HG03045 (cell line): Measurements from ENCODE around the gene KNDC1.
"Not testable (repeated sequence)": the region's sequence is repeated elsewhere in the genome, so short reads cannot be mapped to it uniquely, and the experiment has no call there.

ENCODE experiments used
- ATAC-seq: cut with Tn5 transposase; IDR thresholded peaks from one replicate; pipeline ENCODE4 v1.9.1; 2021; ENCODE audit warnings: mild to moderate bottlenecking, moderate library complexity; ENCODE audit not compliant: unreplicated experiment

Gene KNDC1

DNA sequence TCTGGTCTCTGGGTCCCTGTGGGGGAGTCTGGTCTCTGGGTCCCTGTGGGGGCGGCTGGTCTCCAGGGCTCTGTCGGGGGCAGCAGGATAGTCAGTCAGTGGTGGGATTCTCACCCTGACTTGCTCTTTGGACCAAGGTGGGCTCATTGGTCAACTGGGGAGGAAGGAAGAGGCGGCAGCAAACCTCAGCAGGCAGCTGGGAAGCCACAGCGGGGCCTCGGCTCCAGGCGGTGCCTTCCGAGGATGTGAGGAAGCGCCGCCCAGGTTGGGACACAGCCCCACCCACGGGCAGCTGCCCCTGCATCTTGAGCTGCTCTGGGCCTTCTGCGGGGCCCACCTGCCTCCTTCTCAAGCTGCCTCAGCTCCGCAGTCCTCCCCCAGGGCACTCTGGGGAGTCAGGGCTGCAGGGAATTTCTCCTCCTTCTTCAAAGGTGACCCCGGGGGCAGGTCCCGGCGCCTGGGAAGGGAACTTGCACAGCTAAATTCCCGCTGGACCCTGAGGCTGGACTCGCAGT, 20.4 kb upstream of the KNDC1 start:
- ATAC-seq = no peak

DNA sequence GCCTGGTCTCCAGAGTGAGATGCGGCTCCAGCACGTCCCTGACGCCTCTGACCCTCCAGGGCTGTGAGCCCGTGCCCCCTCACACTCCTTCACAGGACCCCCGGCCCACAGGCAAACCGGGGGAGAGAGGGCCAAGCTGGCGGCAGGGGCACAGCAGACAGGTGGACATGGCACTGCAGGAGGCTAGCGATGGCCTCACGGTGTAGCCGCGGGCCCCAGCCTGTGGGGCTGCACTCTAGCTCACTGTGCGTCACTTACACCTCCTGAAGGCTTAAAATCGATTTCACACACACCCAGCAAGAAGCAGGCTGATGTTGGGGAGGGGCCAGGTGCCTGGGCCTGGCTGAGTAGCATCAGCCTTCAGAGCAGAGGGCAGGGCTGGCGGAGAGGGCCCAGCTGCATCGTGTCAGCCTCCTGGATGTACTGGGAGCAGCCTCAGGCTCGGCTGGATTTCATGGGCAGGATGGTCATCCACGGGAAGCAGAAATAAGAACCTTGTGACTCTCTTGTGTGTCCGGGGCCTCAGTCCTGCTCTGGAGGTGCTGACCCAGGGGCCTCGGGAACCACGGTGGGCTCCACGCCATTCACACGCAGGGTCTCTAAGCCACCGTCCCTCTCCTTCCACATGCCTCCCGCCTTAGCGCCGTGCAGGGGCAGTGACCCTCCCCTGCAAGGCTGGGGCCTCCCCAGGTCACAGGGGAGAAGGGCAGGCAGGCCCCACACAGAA, 19.4 kb upstream of the KNDC1 start:
- ATAC-seq = no peak

DNA sequence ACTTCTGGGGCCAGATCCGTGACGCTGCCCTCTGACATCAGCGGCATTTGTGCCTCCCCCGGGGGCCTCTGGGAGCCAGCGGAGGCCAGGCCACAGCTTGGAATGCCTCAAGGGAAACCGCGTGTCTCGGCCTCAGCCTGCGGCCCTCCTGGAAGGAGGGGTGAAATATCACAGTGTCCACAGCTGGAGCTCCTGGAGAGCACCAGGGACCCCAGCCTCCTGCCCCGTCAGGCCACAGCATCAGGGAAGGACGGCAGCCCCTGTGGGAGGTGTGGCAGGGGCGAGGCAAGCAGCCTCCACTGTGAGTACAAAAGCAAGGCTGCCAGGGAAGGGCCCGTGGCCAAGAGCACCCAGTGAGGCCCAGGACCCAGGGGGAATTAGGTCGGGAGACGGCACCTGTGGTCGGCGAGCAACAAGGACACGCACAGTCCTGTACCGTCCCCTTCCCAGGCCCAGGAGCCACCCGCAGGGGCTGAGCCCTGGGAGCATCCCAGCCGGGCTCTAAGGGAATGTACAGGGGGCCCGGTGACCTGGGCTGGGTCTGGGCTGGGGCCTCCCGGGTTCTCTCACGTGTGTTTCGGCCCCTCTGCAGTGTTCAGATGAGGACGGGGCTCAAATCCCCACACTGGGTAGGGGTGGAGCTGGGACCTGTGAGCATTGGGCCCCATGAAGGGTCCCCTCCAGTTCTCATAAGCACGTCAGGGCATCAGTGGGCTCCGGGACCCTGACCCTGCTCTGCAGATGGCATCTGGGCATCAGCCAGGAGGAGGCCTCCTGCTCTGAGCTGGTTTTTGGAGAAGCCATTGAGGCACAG, 18.7 kb upstream of the KNDC1 start:
- ATAC-seq = no peak

DNA sequence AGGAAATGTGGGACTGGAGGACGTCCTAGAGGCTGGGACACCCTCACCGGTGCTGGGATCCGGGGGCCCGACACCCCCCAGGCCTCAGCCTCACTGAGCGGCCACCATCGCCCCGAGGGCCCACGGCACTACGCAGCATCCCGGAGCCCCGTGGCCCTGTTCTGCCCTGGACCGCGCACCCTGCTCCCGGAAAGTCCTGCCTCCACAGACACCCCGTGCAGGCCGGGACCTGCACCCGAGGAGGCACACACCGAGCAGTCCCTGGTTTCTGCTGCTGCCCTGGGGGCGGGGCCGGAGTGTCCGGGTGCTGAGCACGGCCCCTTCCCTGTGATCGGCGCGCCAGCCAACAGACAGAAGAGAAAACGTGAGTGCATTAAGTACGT, 18.1 kb upstream of the KNDC1 start:
- no peak for ATAC-seq

DNA sequence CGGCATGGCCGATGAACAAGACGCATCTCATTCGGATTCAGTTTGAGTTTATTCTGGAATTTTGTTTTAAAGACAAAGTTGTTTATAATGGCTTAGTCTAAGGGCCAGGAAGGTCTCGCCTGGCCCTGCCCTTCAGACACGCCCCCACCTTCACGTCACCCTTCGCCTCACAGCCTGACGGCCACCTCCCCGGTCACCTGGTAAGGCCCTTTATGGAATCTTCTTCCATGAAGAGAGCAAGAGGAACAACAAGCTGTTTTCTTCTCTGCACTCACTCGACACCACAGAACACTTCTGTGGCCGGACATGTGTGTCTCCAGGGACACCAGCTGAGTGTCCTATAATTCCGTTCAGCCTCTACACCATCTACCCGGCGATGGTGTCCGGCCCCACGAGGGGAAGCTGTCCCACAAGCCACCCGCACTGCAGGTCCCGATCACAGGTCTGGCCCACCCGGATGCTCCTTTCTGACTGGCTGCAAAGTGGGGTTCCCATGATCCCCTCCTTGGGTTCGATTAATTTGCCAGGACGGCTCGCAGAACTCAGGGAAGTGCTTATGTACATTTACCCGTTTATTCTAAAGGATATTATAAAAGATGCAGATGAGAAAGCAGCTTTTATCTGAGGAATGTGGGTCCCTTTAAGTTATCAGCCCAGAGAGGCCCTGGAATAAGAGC, 17.4 kb upstream of the KNDC1 start:
- ATAC-seq = no peak

DNA sequence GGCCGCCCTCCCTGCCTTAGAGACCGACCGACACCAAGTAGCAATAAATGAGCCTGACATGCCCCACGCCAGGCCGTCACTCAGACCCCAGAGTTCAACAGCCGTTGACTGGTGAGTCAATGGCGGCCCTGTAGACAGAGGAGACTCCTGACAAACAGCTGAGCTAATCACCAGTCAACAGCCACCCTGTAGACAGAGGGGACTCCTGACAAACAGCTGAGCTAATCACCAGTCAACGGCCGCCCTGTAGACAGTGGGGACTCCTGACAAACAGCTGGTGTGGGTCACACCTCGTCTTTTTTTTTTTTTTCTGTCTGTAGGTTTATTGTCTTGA, 16.9 kb upstream of the KNDC1 start:
- no peak for ATAC-seq

DNA sequence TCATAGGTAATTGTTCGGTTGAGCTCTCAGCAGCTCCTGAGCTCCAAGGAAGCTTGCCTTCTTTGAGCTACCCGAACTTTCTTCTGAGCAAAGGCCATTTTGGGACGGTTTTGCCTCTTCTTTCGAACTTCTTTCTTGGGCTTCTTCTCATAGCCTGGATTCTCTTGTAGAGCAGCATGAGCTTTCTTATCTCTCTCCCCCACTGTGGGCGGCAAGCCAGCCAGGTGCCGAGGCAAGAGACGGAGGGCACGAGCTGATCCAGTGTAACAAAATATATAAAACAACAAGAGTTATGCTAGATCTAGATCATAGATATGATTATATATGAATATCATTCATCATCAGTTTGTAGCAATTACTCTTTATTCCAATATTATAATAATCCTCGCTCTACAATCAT, 16.5 kb upstream of the KNDC1 start:
- no peak for ATAC-seq

DNA sequence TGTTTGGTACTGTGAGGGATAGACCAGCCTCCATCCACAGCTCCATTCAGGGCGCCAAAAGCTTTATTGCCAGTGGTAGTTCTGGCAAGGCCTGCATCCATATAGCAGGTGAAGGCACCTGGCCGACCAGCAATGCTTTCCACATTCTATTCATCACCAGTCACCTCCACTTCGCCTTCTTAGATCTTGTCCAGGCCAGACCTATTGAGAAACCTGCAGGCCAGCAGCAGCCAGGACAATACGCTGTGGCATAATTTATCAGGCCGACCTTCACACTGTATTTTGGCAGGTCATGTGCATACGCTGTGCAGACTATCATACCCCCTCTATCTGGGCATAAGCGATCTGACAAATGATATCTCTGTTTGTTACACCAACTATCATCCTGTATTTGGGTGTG, 15.2 kb upstream of the KNDC1 start:
- ATAC-seq = no peak

DNA sequence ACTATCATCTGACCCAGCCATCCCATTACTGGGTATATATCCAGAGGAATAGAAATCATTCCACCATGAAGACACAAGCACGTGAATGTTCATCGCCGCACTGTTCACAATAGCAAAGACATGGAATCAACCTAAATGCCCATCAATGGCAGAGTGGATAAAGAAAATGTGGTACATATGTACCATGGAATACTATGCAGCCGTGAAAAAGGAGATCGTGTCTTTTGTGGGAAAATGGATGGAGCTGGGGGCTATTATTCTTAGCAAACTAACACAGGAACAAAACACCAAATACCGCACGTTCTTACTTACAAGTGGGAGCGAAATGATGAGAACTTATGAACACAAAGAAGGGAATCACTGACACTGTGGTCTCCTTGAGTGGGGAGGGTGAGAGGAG, 9.8 kb upstream of the KNDC1 start:
- ATAC-seq = no peak

DNA sequence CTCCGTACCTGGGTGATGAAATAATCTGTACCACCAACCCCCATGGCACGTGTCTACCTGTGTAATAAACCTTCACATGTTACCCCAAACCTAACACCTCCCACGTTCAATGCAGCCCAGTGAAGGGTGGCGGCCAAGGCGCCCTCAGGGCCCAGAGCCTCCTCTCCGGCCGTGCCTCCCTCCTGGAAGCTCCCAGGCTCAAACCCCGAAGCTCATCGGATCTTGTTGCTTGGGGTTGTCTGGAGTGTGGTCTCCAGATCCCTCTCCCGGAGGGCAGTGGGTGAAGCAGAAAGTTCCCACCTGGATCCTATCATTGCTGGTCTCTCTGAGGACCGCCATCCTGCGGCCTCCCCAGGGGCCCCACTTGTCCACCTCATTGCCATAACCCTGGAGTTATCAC, 9.4 kb upstream of the KNDC1 start:
- no peak for ATAC-seq

DNA sequence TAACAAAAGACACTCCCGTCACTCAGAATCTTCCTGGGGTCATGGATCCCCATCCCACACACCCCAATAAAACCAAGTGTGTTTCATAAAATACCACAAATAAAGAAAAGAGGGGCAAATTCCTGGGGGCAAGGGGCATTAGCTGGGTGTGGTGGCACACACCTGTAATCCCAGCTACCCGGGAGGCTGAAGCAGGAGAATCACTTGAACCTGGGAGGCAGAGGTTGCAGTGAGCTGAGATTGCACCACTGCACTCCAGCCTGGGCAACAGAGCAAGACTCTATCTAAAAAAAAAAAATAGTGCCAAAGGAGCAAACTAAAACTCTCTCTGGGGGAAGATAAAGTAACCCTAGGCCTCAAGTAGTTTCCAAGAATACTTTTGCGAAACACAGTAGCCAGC, 8.9 kb upstream of the KNDC1 start:
- ATAC-seq = not testable (repeated sequence)

DNA sequence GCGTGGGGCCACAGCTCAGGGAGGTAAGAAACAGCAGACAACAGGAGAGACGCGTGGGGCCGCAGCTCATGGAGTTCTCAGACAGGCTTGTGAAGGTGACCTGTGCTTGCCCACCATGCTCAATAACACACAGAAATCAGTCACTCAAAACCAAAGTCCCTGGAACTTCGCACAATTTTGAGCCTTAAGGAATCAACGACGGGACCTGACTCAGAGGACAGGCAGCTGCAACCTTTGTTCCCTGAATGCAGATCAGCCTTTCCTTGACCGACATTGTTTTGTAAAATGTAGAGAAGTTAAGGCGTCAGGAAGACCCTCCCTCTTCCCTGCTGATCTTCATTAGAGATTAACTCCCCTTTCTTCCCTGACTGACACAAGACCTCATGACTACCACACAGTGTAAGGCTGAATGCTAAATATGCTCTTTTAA, 8.5 kb upstream of the KNDC1 start:
- no peak for ATAC-seq

DNA sequence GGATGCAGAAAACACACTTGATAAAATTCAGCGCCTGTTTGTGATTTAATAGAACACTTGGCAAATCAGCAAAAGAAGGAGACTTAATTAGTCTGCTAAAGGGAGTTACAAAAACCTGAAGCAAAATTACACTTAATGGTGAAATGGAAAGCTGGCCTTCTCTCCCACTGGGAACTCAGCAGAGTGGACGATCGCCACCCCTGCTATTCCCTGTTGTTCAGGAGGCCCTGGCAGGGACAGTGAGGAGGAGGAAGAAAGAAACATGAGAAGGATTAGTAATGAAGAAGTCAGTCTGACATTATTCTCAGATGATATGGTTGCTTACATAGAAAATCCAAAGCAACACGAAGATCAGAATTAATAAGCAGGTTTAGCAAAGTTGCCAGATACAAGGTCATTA, 5.6 kb upstream of the KNDC1 start:
- no peak for ATAC-seq

DNA sequence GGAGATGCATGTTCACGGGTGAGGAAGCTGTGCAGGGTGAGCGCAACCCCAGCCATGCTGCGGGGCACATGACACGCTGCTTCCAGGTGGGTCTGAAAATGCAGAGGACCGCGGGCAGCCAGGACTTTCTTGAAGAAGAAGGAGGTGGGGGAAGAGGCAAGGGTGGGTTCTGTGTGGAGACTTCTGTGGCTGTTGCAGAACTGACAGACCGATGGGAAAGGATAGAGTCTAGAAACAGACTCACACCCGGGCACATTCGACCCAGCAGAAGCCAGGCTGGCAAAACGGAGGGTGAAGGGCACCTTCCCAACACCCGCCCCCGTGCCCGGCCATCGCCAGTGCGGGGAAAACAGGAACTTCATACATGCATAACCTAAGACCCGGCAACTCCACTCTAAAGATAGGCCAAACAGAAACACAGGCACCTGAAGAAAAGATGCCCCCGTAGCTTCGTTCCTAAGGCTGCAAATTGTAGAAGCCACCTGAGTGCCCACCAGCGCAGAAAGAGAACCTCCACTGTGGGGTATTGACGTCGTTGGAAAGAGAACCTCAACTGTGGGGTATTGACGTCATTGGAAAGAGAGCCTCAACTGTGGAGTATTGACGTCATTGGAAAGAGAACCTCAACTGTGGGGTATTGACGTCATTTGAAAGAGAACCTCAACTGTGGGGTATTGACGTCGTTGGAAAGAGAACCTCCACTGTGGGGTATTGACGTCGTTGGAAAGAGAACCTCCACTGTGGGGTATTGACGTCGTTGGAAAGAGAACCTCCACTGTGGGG, 4.8 kb upstream of the KNDC1 start:
- no peak for ATAC-seq

DNA sequence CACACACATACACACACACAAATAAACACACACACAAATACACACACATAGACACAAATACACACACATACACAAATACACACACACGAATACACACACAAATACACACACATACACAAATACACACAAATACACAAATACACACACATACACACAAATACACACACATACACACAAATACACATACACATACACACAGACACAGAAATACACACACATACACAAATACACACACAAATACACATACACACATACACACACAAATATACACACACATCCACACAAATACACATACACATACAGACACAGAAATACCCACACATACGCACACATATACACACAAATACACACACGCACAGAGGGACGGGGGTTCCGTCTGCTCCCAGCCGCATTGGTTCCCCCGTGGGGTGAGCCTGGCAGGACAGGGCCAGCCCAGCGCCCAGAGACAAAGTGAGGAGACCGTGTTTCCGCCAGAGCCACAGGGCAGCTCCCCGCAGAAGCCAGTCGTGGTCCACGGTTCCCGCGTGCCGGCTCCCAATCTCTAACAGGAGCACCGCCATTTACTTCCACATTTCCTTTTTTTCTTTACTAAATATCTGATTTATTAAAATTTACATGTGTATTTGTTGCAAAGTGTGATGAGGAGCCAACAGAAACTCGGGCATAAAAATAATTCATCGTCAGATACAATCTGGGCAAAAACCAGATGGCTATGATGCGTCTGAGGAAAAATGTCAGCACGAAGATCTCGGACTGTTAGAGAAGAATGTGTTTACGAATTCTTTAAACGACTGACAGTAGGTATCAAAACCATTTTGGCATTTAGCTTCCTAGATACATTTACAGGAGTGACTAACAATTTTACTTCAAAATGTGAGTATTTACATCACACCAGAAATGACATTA, 3.1 kb upstream of the KNDC1 start:
- ATAC-seq = no peak

DNA sequence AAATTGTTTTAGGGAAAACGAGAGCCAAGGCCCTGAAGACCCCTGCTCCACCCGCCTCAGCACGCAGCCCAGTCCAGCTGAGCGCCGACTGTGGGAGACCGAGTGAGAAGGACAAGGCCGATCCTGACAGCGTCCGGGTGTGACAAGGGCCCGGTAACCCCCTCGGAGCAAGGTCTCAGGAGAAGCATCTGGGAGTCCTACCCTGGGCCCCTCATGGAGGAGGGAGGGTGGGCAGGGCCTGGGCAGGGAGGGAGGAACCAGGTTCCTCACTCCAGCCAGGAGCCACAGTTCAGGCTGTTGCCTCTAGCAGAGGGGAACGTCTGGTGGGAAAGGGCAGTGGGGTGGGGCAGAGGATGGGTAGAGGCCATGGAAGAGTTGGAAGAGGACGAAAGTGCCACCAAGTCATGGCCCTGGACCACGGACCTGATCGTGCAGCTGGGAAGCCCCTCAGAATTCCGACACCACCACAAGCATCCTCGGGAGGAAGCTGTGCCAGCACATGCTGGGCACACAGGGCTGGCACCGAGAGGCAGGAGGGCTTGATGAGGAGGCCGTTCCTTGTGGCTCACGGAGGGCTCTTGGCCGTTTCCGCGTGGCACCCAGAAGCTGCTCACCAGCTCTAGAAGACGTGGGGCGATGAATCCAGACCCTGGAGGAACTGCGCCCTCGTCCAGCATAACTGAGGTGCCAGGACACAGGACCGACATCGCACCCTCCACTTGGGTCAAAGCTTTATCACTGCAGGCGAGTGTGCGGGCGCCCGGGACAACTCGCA, 2.2 kb upstream of the KNDC1 start:
- no peak for ATAC-seq

DNA sequence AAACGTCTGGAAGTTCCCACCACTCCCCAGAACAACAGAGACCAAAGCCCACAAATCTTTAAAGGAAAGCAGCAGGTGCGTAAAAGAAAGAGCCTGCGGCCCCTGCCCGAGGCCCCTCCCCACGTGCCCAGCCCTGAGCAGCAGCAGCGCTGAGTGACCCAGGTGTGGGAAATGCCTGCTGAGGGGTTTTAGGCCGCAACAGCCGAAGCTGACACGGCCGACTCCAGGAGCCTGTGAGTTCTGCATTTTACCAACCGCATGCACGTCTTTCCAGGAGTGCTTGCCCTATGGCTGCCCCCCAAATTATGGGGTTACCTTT, 1.6 kb upstream of the KNDC1 start:
- ATAC-seq = no peak

DNA sequence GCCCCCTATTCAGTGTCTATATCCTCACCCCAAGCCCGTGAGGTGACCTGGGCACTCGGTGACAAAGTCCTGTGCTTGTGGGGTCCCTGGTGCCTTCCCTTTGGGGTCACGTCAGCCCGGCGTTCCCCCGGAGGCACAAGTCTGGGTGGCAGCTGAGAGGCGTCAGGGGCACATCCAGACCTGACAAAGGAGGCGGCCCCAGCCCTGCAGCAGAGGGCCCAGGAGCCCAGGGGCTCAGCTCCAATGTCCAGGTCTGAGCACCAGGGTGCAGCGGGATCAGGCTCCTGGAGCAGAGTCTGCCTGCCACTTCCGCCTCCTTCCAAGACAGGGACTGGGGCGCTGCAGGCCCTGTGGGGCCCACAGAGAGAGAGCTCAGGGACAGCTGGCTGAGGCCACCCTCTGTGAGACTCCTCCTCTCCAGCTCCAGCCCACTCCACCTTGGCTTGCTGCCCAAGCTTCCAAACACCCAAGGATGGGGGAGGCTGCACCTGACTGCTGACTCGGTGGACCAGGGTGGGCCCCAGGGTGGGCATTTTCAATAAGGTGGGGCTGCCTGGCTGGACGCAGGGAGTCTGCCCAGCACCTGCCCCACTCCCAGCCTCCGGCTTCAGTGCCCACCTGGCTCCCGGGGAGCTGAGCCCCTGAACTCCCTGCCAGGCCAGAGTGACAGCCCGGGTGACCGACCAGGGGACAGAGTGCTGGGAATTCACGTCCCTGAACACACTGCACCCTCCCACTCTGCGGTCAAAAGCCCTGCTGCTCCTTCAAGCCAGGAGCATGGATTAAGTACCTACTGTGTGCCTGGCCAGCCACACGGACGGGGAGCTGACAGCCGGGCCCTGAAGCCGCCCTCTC, 1.0 kb upstream of the KNDC1 start:
- ATAC-seq = no peak

DNA sequence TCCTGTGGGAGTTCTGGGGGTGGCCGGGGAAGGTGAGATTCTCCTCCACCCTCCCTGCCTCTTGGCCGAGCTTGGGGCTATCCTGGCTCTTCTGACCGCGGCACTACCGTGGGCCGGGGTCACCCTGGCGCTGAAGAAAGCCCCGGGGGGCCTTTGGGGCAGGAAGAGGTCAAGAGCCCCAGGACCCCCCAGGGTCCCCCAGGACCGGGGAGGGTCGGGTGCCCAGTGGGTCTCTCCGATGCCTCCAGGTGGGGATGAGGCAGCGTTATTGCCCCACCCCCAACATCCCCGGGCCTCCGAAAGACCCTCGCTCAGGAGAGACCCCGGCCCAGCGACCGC, 439 bp upstream of the KNDC1 start:
- no peak for ATAC-seq
